A673 (cell line): ENCODE data around the gene C10orf105. TPM values are rescaled to one million over a fixed set of nuclear protein-coding genes. Genes with fewer than 3 reads are reported as not detected.

Source experiments
- BruUV-seq: library from RNA; stranded (reverse); fragments of 400-500 nt; replicated peaks from 2 replicates; lab custom pipeline; 2021; lab: Mats Ljungman, UMichigan
- CTCF ChIA-PET: fragments of 300-600 bp; sonication (Branson Sonifier 250); formaldehyde crosslinking; loops from one replicate; lab custom pipeline; 2022; ENCODE audit warnings: antibody characterized with exemption; lab: Charles Lee
- POLR2A ChIA-PET: fragments of 300-600 bp; sonication (Branson Sonifier 250); formaldehyde crosslinking; loops from one replicate; lab custom pipeline; 2022; ENCODE audit warnings: antibody characterized with exemption; ENCODE audit not compliant: low non-redundant PET; lab: Charles Lee
- DNase-seq: peaks from one replicate; pipeline ENCODE4 v3.0.0-alpha.2; 2015; ENCODE audit warnings: low spot score
- H3K27ac ChIP-seq: fragments of 200-600 bp; sonication (generic); 2 replicates; pipeline ENCODE4 v1.5.1; 2016; ENCODE audit warnings: mixed run types, low read depth, mild to moderate bottlenecking, mixed read lengths, antibody characterized with exemption, low read length; ENCODE audit not compliant: poor library complexity, severe bottlenecking
- H3K27me3 ChIP-seq: fragments of 200-600 bp; sonication (generic); replicated peaks from 2 replicates; pipeline ENCODE4 v1.6.1; 2017; ENCODE audit warnings: mixed run types, low read depth, mild to moderate bottlenecking, mixed read lengths, antibody characterized with exemption, low read length; ENCODE audit not compliant: insufficient read depth, poor library complexity
- H3K36me3 ChIP-seq: fragments of 200-600 bp; sonication (generic); 2 replicates; pipeline ENCODE4 v1.6.1; 2016; ENCODE audit warnings: mixed run types, mild to moderate bottlenecking, mixed read lengths, antibody characterized with exemption, low read length; ENCODE audit not compliant: insufficient read depth, poor library complexity, severe bottlenecking
- H3K4me1 ChIP-seq: fragments of 200-600 bp; sonication (generic); 2 replicates; pipeline ENCODE4 v1.6.1; 2017; ENCODE audit warnings: mixed run types, mild to moderate bottlenecking, mixed read lengths, antibody characterized with exemption, low read length; ENCODE audit not compliant: insufficient read depth, poor library complexity, severe bottlenecking
- H3K4me3 ChIP-seq: fragments of 200-600 bp; sonication (generic); 2 replicates; pipeline ENCODE4 v1.5.1; 2016; ENCODE audit warnings: low read depth, mixed run types, mild to moderate bottlenecking, mixed read lengths, low read length; ENCODE audit not compliant: poor library complexity, severe bottlenecking
- H3K9me3 ChIP-seq: fragments of 200-600 bp; sonication (generic); 2 replicates; pipeline ENCODE4 v1.6.1; 2016; ENCODE audit warnings: mixed run types, low read depth, mild to moderate bottlenecking, mixed read lengths, antibody characterized with exemption, low read length; ENCODE audit not compliant: poor library complexity, severe bottlenecking
- EZH2 ChIP-seq: fragments of 200-600 bp; sonication (generic); IDR thresholded peaks from 2 replicates; pipeline ENCODE4 v1.6.1; 2017; ENCODE audit warnings: borderline replicate concordance, low read depth, mild to moderate bottlenecking, mixed read lengths, antibody characterized with exemption, low read length; ENCODE audit not compliant: poor library complexity, severe bottlenecking
- intact Hi-C: fragments of 100-400 bp; cut with micrococcal nuclease; formaldehyde crosslinking; loops from one replicate; pipeline ENCODE4 v1.10.0; 2022; ENCODE audit not compliant: unreplicated experiment
- total RNA-seq: library from RNA; stranded (reverse); gene quantifications from 2 replicates; pipeline ENCODE4 v1.2.3, GENCODE V29; 2021
- TF ChIP-seq, protein P1 (sequence below): fragments of 300-800, 200-600 bp; sonication (generic); conservative IDR thresholded peaks from 2 replicates; pipeline ENCODE4 v1.5.1; 2017; ENCODE audit warnings: low read depth, mild to moderate bottlenecking, antibody characterized with exemption, low read length, moderate library complexity, mixed read lengths

C10orf105 gene
- total RNA-seq, 1 experiment from 2014 or later, result not detected

- no peaks in the 10 kb centered on the region for H3K9me3 ChIP-seq
- H3K27ac ChIP-seq, result no peak overlapping the region
- TF ChIP-seq EZH2, result no peak
- TF ChIP-seq, protein P1, sequence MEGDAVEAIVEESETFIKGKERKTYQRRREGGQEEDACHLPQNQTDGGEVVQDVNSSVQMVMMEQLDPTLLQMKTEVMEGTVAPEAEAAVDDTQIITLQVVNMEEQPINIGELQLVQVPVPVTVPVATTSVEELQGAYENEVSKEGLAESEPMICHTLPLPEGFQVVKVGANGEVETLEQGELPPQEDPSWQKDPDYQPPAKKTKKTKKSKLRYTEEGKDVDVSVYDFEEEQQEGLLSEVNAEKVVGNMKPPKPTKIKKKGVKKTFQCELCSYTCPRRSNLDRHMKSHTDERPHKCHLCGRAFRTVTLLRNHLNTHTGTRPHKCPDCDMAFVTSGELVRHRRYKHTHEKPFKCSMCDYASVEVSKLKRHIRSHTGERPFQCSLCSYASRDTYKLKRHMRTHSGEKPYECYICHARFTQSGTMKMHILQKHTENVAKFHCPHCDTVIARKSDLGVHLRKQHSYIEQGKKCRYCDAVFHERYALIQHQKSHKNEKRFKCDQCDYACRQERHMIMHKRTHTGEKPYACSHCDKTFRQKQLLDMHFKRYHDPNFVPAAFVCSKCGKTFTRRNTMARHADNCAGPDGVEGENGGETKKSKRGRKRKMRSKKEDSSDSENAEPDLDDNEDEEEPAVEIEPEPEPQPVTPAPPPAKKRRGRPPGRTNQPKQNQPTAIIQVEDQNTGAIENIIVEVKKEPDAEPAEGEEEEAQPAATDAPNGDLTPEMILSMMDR, result no peak
- DNase-seq, result no peak
- intact Hi-C loops, result no loop called here
- H3K4me1 ChIP-seq, result no peaks in the 10 kb centered on the region
- no TSS peak for BruUV-seq
- no peaks in the 10 kb centered on the region for H3K36me3 ChIP-seq
- POLR2A ChIA-PET, result no interaction called here
- H3K4me3 ChIP-seq, result no peak overlapping the region
- CTCF ChIA-PET, result interaction anchor here (0.5 kb wide), 1 partner anchor 673 kb away, joined by 4 read pairs; no protein-coding TSS in a partner anchor
- H3K27me3 ChIP-seq, result no peaks in the 10 kb centered on the region
These were observed 54.1 kb downstream of the C10orf105 start for GRCh38 chr10:71665456-71665855.

DNA sequence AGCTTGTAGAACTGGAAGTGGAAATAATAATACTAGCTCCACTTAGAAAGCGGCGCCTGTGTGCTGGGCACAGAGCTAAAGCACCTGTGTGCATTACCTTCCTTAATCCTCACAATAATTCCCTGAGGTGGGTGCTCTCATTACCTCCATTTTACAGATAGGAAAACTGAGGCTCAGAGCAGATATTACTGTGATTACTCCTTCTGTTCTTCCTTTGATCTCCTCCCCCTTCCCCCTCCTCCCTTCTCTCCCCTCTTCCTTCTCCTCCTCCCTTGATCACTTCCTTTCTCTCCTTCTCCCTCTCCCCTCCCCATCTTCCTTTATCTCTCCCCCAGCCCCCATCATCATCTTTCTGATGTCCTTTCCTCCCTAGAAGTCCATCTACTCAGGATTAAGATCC is 55.0 kb downstream of the C10orf105 start:
- no peak for DNase-seq
- no TSS peak for BruUV-seq
- no peak overlapping the region for H3K4me3 ChIP-seq
- POLR2A ChIA-PET, result no interaction called here
- no peaks in the 10 kb centered on the region for H3K4me1 ChIP-seq
- H3K27ac ChIP-seq, result no peak overlapping the region
- intact Hi-C loops, result no loop called here
- no peaks in the 10 kb centered on the region for H3K9me3 ChIP-seq
- no peak for TF ChIP-seq EZH2
- TF ChIP-seq, protein P1, result no peak
- CTCF ChIA-PET, result no interaction called here
- H3K36me3 ChIP-seq, result no peaks in the 10 kb centered on the region
- no peaks in the 10 kb centered on the region for H3K27me3 ChIP-seq

DNA sequence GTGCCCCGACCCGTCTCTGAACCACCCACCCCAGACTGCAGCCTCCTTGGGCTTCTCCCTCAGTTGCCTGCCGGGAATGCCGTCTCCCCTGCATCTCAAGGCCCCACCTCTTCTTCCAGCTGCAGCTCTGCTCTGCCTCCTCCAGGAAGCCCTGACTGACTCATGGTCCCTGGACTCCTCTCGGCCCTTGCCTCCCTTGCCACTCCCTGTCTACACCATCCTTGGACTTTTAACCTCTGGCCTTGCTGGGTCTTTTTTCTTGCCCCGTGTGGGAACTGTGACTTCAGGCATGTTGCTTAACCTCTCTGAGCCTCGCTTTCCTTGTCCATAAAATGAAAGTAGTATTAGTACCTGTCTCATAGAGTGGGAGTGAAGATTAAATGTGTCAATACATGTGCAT is 56.3 kb downstream of the C10orf105 start:
- DNase-seq, result no peak
- no peaks in the 10 kb centered on the region for H3K27me3 ChIP-seq
- TF ChIP-seq, protein P1, result no peak
- TF ChIP-seq EZH2, result no peak
- ChIA-PET POLR2A (no interaction called here), CTCF (no interaction called here)
- H3K4me1 ChIP-seq, result no peaks in the 10 kb centered on the region
- no peaks in the 10 kb centered on the region for H3K36me3 ChIP-seq
- BruUV-seq, result no TSS peak
- no peaks in the 10 kb centered on the region for H3K9me3 ChIP-seq
- no peak overlapping the region for H3K27ac ChIP-seq
- no peak overlapping the region for H3K4me3 ChIP-seq
- intact Hi-C loops, result no loop called here
